HG03342 (cell line): Measurements from ENCODE around the gene KCTD1.

ENCODE experiments used
- ATAC-seq: cut with Tn5 transposase; IDR thresholded peaks from one replicate; pipeline ENCODE4 v1.9.1; 2021; ENCODE audit warnings: mild to moderate bottlenecking, moderate library complexity; ENCODE audit not compliant: unreplicated experiment

KCTD1 gene

GRCh38 chr18:26548415-26549262 lies at the start of gene KCTD1:
TSS of gene KCTD1 (minus strand) at chr18:26548553. CDS start at chr18:26548536, 17 bp downstream.
- ATAC-seq, result peak; percentile 42

GRCh38 chr18:26593365-26594320 lies 45.3 kb upstream of the KCTD1 start:
- no peak for ATAC-seq

DNA sequence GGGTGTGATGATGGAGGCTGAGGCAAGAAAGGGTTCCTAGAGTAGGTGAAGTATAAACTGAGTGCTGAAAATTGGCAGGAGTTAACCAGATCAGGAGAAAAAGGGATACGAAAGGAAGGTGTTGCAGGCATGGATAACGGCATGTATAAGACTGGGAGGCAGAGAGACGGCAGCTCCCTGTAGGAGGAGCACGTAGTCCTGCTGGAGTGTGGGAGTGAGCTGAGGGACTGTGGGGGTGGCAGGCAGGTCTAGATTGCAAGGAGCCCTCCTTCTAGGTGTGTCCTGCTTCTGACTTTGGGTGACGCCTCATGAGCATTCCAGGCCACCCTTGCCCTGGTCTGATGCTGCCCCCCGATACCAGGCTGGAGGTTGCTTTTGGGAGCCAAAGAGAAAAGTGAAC lies 36.4 kb upstream of the KCTD1 start:
- no peak for ATAC-seq

GRCh38 chr18:26579941-26580618 lies 31.7 kb upstream of the KCTD1 start:
- ATAC-seq, result no peak

- ATAC-seq, result no peak
Observed at GRCh38 chr18:26575865-26576217, 27.5 kb upstream of the KCTD1 start.

- ATAC-seq, result no peak
Observed at GRCh38 chr18:26574958-26575864, 26.9 kb upstream of the KCTD1 start.

DNA sequence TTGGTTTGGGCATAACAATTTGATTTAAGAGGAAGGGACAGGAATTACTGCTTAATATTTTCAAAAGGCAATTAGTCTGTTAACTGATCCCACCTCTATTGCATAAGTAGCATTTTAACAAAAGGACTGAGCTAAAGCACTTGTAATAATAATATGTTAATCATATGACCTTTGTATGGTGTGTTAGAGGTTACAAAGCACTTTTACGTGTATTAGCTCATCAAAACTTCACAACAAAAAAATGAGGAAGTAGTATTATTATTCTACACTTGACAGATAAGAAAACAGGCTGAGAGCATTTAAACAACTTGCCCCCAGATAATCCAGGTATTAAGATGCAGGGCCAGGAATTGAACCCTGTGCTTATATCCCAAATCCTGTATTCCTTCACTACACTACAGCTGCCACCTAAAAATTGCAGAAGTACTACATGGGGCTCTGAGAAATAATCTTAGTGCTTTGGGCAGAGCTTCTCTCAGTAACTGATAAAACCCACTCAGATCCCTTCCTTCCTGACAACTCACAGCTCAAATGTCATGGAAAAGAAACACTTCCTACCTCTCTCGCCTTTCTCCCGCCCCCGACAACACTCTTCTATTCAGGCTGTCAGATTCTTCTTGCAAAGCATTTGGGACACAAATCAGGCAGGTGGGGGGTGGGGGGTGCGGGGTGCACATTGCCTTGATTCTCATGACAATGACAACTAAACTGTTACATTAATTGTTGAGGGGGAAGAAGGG lies 20.7 kb upstream of the KCTD1 start:
- no peak for ATAC-seq

DNA sequence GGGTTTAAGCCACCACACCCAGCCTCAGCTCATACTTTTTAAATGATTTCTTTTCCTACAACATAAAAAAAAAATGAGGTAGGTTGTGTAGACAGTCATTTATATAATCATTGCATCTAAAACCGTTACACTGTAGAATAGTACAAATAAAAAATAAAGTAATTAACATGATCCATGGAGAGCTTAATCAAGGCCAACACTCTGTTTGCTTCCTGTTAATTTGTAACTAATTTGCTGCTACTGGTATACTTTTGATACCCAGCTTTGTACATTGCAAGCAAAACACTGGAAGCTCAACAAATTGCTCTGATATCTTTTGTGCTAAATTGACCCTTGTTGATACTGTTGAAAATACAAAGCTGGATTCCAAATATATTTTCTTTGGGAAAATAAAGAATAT lies 20.2 kb upstream of the KCTD1 start:
- no peak for ATAC-seq

- ATAC-seq, result no peak
Observed at GRCh38 chr18:26566874-26567555, 18.7 kb upstream of the KCTD1 start.

DNA sequence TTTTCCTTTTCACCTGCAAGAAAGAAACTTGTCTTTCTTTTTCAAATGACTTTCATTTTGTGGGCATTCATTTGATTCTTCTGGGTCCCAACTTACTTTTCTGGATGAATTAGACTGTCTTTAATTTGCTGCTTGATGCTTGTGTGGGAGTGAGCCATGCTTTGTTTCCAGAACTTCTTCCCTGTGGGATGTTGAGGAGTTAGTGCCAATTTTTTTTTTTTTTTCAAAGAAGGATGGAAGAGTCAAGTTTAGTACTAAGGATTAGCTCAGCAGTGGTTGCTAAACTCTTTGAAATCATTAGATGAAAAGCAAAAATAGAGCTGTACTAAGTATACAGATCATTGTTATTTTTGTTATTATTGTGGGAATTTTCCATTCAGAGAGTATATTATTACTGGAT lies 17.2 kb upstream of the KCTD1 start:
- ATAC-seq, result no peak

DNA sequence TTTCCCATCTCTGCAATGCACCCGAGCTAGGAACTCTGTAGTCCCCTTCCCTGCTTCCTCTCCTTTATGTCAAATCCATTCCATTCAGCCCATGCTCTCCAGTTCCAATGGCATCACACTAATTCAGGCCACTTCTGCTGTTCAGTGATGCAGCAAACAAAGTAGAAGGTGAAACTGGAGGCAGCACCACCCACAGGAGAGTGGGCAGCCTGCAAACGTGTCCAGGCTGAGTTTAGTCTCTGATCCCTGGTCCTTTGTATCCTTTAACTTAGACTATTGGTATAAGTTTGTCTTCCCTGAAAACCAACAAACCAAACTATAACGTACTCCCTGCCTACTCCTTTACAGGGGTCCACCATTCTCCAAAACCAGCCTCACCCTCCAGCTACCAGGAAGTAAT lies 14.7 kb upstream of the KCTD1 start:
- no peak for ATAC-seq

GRCh38 chr18:26562568-26562967 lies 14.2 kb upstream of the KCTD1 start:
- no peak for ATAC-seq

DNA sequence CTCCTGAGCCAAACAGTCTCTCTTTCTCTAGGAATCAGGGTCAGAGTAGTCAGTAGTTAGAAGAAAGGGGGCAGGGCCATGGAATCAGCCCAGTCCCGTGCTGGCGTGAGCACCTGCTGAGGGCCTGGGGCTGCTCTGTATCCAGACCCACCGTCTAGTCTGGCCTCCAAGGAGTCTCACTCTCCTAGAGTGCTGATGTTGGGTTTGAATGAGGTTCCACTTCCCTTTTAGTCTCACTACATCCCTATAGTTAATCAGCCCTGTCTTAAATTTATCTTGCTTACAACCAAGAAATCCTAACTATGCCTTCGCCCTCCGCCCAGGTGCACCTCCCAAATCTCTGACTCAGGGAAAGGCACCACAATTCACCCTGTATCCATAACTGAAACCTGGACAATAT lies 13.4 kb upstream of the KCTD1 start:
- no peak for ATAC-seq

DNA sequence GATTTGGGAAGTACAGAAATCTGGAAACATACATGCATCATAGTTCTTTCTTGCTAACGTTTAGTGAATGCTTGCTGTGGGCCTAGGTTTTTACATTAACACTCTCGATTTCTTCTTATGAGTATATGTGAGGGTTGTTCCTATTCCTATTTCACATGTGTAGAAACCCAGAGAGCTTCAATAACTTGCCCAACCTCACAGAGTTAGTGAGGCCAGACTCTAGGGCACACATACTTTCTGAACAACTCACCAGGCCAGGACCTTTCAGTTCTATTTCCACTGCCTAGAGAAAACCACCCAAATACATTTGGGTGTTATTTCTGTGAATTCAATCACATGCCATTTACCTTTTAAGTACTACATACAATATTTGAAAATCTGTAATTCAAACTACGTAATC lies 8.2 kb upstream of the KCTD1 start:
- peak; percentile 65 for ATAC-seq

GRCh38 chr18:26555804-26556553 lies 7.6 kb upstream of the KCTD1 start:
- no peak for ATAC-seq

- no peak for ATAC-seq
Observed at GRCh38 chr18:26553943-26554342, 5.6 kb upstream of the KCTD1 start.

GRCh38 chr18:26551695-26552081 lies 3.3 kb upstream of the KCTD1 start:
- no peak for ATAC-seq

- no peak for ATAC-seq
Observed at GRCh38 chr18:26550998-26551694, 2.8 kb upstream of the KCTD1 start.
